Vagina (tissue), 2 donors: ENCODE measurements around the gene CCL23. TPM values are rescaled to one million over a fixed set of nuclear protein-coding genes. Genes with fewer than 3 reads are reported as not detected.

Experiments used
- DNase-seq, 2 donors: peaks; one replicate each; pipeline ENCODE4 v3.0.0-alpha.2; 2017; ENCODE audit errors: extremely low spot score in 2 of 2
- H3K27ac ChIP-seq: fragments of 200-600 bp; sonication (generic); one replicate; pipeline ENCODE4 v1.5.1; 2019
- H3K27me3 ChIP-seq: fragments of 200-600 bp; sonication (generic); one replicate; pipeline ENCODE4 v1.5.1; 2019
- H3K36me3 ChIP-seq, 2 donors: fragments of 200-600 bp; sonication (generic); one replicate each; pipeline ENCODE4 v1.5.1; 2017 to 2019
- H3K4me1 ChIP-seq: fragments of 200-600 bp; sonication (generic); one replicate; pipeline ENCODE4 v1.5.1; 2019
- H3K4me3 ChIP-seq, 2 donors: fragments of 200-600 bp; sonication (generic); 1 replicate in 1 of 2; 2 replicates in 1 of 2; pipeline ENCODE4 v1.5.1; 2016 to 2019
- H3K9me3 ChIP-seq: fragments of 200-600 bp; sonication (generic); one replicate; pipeline ENCODE4 v1.5.1; 2019
- POLR2A ChIP-seq, 2 donors: fragments of 450-650 bp; IDR thresholded peaks; one replicate each; pipeline ENCODE4 v1.6.1; 2017; ENCODE audit warnings: antibody characterized with exemption in 2 of 2, mild to moderate bottlenecking in 2 of 2, moderate library complexity in 2 of 2
- POLR2AphosphoS5 ChIP-seq, 2 donors: sonication (generic); formaldehyde crosslinking; IDR thresholded peaks; one replicate each; pipeline ENCODE4 v1.9.0; 2017; ENCODE audit warnings: antibody characterized with exemption in 2 of 2, mild to moderate bottlenecking in 2 of 2, low read depth in 1 of 2; ENCODE audit not compliant: insufficient read depth in 1 of 2
- intact Hi-C: fragments of 100-400 bp; cut with DNase I; formaldehyde crosslinking; loops from one replicate; pipeline ENCODE4 v1.15.1; 2023
- total RNA-seq: library from RNA; depleted of rRNA; stranded (reverse); fragments of >200 nt; gene quantifications from one replicate; pipeline ENCODE4 v1.2.3, GENCODE V29; 2016
- TF ChIP-seq, protein P1 (sequence below), 3 experiments: fragments of 450-650 bp in 2 of 3; fragments of 200-600 bp in 1 of 3; sonication (generic) in 1 of 3; IDR thresholded peaks; one replicate each; pipeline ENCODE4 v1.5.1; 2017 to 2019; ENCODE audit warnings: antibody characterized with exemption in 3 of 3, mild to moderate bottlenecking in 2 of 3, moderate library complexity in 2 of 3

The CCL23 gene
- total RNA-seq, 1 donor from 2014 or later, result 13.3 TPM

DNA sequence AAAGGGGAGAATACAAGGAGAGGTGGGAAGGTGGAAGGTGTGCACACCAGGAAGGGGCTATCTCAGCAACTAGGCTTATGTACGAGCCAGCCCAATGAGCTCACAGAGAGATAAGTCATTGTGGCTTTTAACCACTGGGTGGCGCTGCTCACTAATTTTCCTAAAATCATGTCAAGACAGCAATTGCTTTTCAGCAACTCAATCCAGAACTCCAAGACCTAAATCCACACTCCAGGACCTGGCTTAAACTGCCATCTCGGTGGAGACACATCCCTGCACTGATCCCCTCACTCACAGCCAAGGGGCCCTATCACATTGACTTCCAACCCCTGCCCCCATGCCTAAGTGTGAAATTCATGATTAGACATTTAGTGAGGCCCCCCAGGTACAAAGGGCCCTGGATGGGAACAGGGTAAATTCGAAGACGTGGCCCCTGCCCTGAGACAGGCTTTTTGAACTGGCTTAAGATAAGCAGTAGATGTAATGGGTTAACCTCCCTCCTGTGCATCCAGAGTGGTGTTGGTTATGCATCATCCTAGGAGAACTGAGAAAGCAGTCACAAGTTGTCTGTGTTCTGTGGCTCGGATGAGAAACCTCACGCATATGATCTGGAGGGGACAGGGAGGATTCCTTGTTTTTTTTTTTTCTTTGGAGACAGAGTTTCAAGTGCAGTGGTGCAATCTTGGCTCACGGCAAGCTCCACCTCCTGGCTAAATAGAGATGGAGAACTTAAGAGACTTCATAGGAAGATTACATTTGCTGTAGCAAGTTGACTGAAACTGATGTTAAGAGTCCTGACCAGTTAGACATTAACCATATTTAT, 48.0 kb downstream of the CCL23 start:
- TF ChIP-seq, protein P1, sequence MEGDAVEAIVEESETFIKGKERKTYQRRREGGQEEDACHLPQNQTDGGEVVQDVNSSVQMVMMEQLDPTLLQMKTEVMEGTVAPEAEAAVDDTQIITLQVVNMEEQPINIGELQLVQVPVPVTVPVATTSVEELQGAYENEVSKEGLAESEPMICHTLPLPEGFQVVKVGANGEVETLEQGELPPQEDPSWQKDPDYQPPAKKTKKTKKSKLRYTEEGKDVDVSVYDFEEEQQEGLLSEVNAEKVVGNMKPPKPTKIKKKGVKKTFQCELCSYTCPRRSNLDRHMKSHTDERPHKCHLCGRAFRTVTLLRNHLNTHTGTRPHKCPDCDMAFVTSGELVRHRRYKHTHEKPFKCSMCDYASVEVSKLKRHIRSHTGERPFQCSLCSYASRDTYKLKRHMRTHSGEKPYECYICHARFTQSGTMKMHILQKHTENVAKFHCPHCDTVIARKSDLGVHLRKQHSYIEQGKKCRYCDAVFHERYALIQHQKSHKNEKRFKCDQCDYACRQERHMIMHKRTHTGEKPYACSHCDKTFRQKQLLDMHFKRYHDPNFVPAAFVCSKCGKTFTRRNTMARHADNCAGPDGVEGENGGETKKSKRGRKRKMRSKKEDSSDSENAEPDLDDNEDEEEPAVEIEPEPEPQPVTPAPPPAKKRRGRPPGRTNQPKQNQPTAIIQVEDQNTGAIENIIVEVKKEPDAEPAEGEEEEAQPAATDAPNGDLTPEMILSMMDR (IDR thresholded peaks at IDR 0.05), result peak; percentile 68 to 80 (median 77)
- TF ChIP-seq POLR2AphosphoS5 (IDR thresholded peaks at IDR 0.05; ENCODE audit: insufficient read depth in 1 of 2, low read depth in 1 of 2), result no peak
- no peaks in the 10 kb centered on the region for H3K27me3 ChIP-seq
- peak in 1 of 2 donors; percentile 85 for DNase-seq
- intact Hi-C loops, result loop anchor here (10.0 kb wide), 2 partner anchors 175 to 515 kb away; partner anchors contain the start of gene ZNHIT3
- H3K4me3 ChIP-seq, result no peak overlapping the region
- H3K36me3 ChIP-seq, result no peaks in the 10 kb centered on the region
- H3K9me3 ChIP-seq, result no peaks in the 10 kb centered on the region
- no peak overlapping the region for H3K27ac ChIP-seq
- H3K4me1 ChIP-seq, result no peaks in the 10 kb centered on the region

DNA sequence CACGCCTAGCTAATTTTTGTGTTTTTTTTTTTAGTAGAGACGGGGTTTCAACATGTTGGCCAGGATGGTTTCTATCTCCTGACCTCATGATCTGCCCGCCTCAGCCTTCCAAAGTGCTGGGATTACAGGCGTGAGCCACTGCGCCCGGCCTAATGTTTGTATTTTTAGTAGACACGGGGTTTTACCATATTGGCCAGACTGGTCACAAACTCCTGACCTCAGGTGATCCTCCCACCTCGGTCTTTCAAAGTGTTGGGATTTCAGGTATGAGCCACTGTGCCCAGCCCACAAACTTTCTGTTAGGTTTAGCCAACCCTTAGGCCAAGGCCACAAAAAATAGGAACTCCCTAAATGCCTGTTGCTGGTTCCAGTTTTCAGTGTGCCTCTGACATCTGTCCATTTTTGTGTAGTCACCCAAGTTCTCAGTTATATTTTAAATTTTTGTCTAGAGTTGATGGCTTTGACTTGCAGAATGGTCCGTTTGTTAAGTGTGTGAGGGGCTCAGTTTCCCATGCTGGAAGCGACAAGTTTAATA, 49.2 kb downstream of the CCL23 start:
- no peaks in the 10 kb centered on the region for H3K9me3 ChIP-seq
- intact Hi-C loops, result no loop called here
- TF ChIP-seq, protein P1 (IDR thresholded peaks at IDR 0.05), result no peak
- TF ChIP-seq POLR2AphosphoS5 (IDR thresholded peaks at IDR 0.05; ENCODE audit: insufficient read depth in 1 of 2, low read depth in 1 of 2) (no peak), POLR2A (IDR thresholded peaks at IDR 0.05) (no peak)
- DNase-seq, result peak in 1 of 2 donors; percentile 56
- no peaks in the 10 kb centered on the region for H3K36me3 ChIP-seq
- no peaks in the 10 kb centered on the region for H3K27me3 ChIP-seq
- no peaks in the 10 kb centered on the region for H3K4me1 ChIP-seq
- no peak overlapping the region for H3K27ac ChIP-seq
- H3K4me3 ChIP-seq, result no peak overlapping the region

DNA sequence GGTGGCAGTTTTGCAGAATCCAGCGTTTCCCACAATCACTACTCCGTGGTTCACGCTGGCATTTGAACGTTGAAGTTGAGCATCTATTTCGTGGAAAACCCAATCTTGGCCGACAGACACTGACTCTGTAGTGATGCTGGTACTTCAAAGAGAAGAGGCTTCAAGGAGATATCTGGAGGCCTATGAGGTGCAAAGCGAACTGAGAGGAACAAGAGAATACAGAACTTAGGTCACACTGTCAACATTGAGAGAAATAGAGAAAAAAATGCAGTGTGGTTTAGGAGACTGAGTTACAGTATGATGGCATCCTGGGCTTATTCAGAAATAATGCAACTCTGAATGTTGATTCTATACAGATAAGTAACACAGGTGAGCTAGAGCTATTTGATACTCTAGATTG, 52.5 kb downstream of the CCL23 start:
- Histone ChIP-seq H3K27ac (no peak overlapping the region), H3K4me1 (no peaks in the 10 kb centered on the region), H3K4me3 (no peak overlapping the region), H3K9me3 (no peaks in the 10 kb centered on the region), H3K36me3 (no peaks in the 10 kb centered on the region), H3K27me3 (no peaks in the 10 kb centered on the region)
- intact Hi-C loops, result no loop called here
- TF ChIP-seq POLR2A (IDR thresholded peaks at IDR 0.05) (no peak), POLR2AphosphoS5 (IDR thresholded peaks at IDR 0.05; ENCODE audit: insufficient read depth in 1 of 2, low read depth in 1 of 2) (no peak)
- TF ChIP-seq, protein P1 (IDR thresholded peaks at IDR 0.05), result no peak
- DNase-seq, result no peak

DNA sequence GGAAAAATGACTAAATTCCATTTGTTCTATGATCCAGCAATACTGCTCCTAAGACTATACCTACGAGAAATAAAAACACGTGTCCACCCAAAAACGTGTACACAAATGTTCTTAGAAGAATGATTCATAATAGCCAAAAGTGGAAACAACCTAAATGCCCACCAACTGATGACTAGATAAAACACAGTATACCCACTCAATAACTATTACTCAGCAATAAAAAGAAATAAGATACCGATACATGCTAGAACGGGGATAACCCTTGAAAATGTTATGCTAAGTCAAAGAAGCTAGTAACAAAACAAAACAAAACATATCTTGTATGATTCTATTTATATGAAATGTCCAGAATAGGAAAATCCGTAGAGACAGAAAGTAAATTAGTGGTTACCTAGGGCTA, 54.1 kb downstream of the CCL23 start:
- Histone ChIP-seq H3K27me3 (no peaks in the 10 kb centered on the region), H3K36me3 (no peaks in the 10 kb centered on the region), H3K4me3 (no peak overlapping the region), H3K27ac (no peak overlapping the region), H3K9me3 (no peaks in the 10 kb centered on the region), H3K4me1 (no peaks in the 10 kb centered on the region)
- intact Hi-C loops, result no loop called here
- no peak for DNase-seq
- no peak for TF ChIP-seq POLR2AphosphoS5 (IDR thresholded peaks at IDR 0.05; ENCODE audit: insufficient read depth in 1 of 2, low read depth in 1 of 2)
- TF ChIP-seq, protein P1 (IDR thresholded peaks at IDR 0.05), result no peak
- TF ChIP-seq POLR2A (IDR thresholded peaks at IDR 0.05), result no peak

Other genes with a start within 250 kb of the CCL23 start
- 32.2 TPM for gene MMP28, start 222.3 kb downstream of the CCL23 start, total RNA-seq
- gene TAF15, start 208.5 kb downstream of the CCL23 start, total RNA-seq, result 74.9 TPM
- gene HEATR9, start 149.1 kb downstream of the CCL23 start, total RNA-seq, result not detected
- gene CCL5, start 137.6 kb downstream of the CCL23 start, total RNA-seq, result 4.9 TPM
- gene RDM1, start 87.2 kb downstream of the CCL23 start, total RNA-seq, result 0.49 TPM
- gene LYZL6, start 74.3 kb downstream of the CCL23 start, total RNA-seq, result not detected
- gene CCL16, start 36.5 kb downstream of the CCL23 start, total RNA-seq, result not detected
- 93.1 TPM for gene CCL14, start 31.2 kb downstream of the CCL23 start, total RNA-seq
- gene CCL15, start 16.4 kb downstream of the CCL23 start, total RNA-seq, result not detected
- gene CCL18, start 46.3 kb upstream of the CCL23 start, total RNA-seq, result not detected
- gene CCL3, start 72.2 kb upstream of the CCL23 start, total RNA-seq, result 2.9 TPM
- 15.0 TPM for gene CCL4, start 85.9 kb upstream of the CCL23 start, total RNA-seq
- gene TBC1D3B, start 158.7 kb upstream of the CCL23 start, total RNA-seq, result 3.4 TPM
- not detected for gene CCL3L1, start 178.8 kb upstream of the CCL23 start, total RNA-seq
- gene CCL4L2, start 193.1 kb upstream of the CCL23 start, total RNA-seq, result 5.2 TPM
- 1.7 TPM for gene TBC1D3I, start 246.6 kb upstream of the CCL23 start, total RNA-seq